T-helper 17 cell (primary cell): Measurements from ENCODE around the gene TPBGL. TPM values are rescaled to one million over a fixed set of nuclear protein-coding genes. Genes with fewer than 3 reads are reported as not detected.

Source experiments
- ATAC-seq: fragments of 150-1000 bp; cut with Tn5 transposase; 2 replicates; pipeline ENCODE4 v1.10.0; 2021; ENCODE audit warnings: mild to moderate bottlenecking, moderate library complexity
- DNase-seq, 3 donors: peaks; one replicate each; pipeline versions ENCODE4 v3.0.0 to v3.0.0-alpha.2; 2020 to 2021
- H3K9me3 ChIP-seq: one replicate; pipeline ENCODE4 v1.7.0; 2013; ENCODE audit warnings: low read length, mild to moderate bottlenecking; ENCODE audit not compliant: control insufficient read depth, poor library complexity, severe bottlenecking
- H3K27ac Mint-ChIP-seq: one replicate; pipeline ENCODE4 v1.8.0; 2022; ENCODE audit warnings: mild to moderate bottlenecking, moderate library complexity, mixed read lengths
- H3K27me3 Mint-ChIP-seq: one replicate; pipeline ENCODE4 v1.8.0; 2022; ENCODE audit warnings: mixed read lengths
- H3K36me3 Mint-ChIP-seq: one replicate; pipeline ENCODE4 v1.8.0; 2022; ENCODE audit warnings: low read depth, mixed read lengths
- H3K4me1 Mint-ChIP-seq: one replicate; pipeline ENCODE4 v1.8.0; 2022; ENCODE audit warnings: mild to moderate bottlenecking, mixed read lengths
- H3K4me3 Mint-ChIP-seq: one replicate; pipeline ENCODE4 v1.8.0; 2022; ENCODE audit warnings: mild to moderate bottlenecking, moderate library complexity, mixed read lengths
- total RNA-seq, 4 donors: library from RNA in 2 of 4; stranded (reverse) in 2 of 4; gene quantifications; one replicate each; pipeline ENCODE4 v1.2.3 and lab custom pipeline; 2022 to 2026

TPBGL gene
- total RNA-seq, 2 donors from 2014 or later, result 0.42 to 0.60 TPM

GRCh38 chr11:75264356-75264755 is 23.8 kb downstream of the TPBGL start:
- Mint-ChIP-seq H3K27me3 (no peaks in the 10 kb centered on the region), H3K4me1 (peaks cover 26% of the 10 kb centered on the region), H3K4me3 (no peak overlapping the region), H3K27ac (peak overlapping the region; percentile 59), H3K36me3 (no peaks in the 10 kb centered on the region)
- ATAC-seq, result no peak
- no peaks in the 10 kb centered on the region for H3K9me3 ChIP-seq
- no peak for DNase-seq

- DNase-seq, result no peak
- Mint-ChIP-seq H3K27me3 (no peaks in the 10 kb centered on the region), H3K27ac (peak overlapping the region; percentile 59), H3K4me1 (peaks cover 22% of the 10 kb centered on the region), H3K36me3 (no peaks in the 10 kb centered on the region), H3K4me3 (no peak overlapping the region)
- ATAC-seq, result no peak
- H3K9me3 ChIP-seq, result no peaks in the 10 kb centered on the region
Observed at GRCh38 chr11:75264971-75265370, 24.4 kb downstream of the TPBGL start.

GRCh38 chr11:75265851-75266531 is 25.4 kb downstream of the TPBGL start:
- no peak overlapping the region for H3K4me3 Mint-ChIP-seq
- no peaks in the 10 kb centered on the region for H3K27me3 Mint-ChIP-seq
- no peaks in the 10 kb centered on the region for H3K9me3 ChIP-seq
- H3K36me3 Mint-ChIP-seq, result no peaks in the 10 kb centered on the region
- DNase-seq (no peak), ATAC-seq (no peak)
- H3K27ac Mint-ChIP-seq, result no peak overlapping the region
- H3K4me1 Mint-ChIP-seq, result peaks cover 21% of the 10 kb centered on the region

- ATAC-seq, result no peak
- H3K36me3 Mint-ChIP-seq, result peaks cover 2% of the 10 kb centered on the region
- H3K27me3 Mint-ChIP-seq, result no peaks in the 10 kb centered on the region
- no peak for DNase-seq
- H3K9me3 ChIP-seq, result no peaks in the 10 kb centered on the region
- H3K4me1 Mint-ChIP-seq, result peaks cover 15% of the 10 kb centered on the region
- no peak overlapping the region for H3K4me3 Mint-ChIP-seq
- H3K27ac Mint-ChIP-seq, result peak overlapping the region; percentile 83
Observed at GRCh38 chr11:75267171-75267970, 26.8 kb downstream of the TPBGL start.

- no peak for DNase-seq
- H3K4me1 Mint-ChIP-seq, result peaks cover 14% of the 10 kb centered on the region
- no peak for ATAC-seq
- no peak overlapping the region for H3K4me3 Mint-ChIP-seq
- H3K27ac Mint-ChIP-seq, result no peak overlapping the region
- H3K9me3 ChIP-seq, result no peaks in the 10 kb centered on the region
- peaks cover 2% of the 10 kb centered on the region for H3K36me3 Mint-ChIP-seq
- no peaks in the 10 kb centered on the region for H3K27me3 Mint-ChIP-seq
Observed at GRCh38 chr11:75268626-75269366, 28.2 kb downstream of the TPBGL start.

- no peaks in the 10 kb centered on the region for H3K27me3 Mint-ChIP-seq
- H3K9me3 ChIP-seq, result no peaks in the 10 kb centered on the region
- no peak for ATAC-seq
- peaks cover 2% of the 10 kb centered on the region for H3K36me3 Mint-ChIP-seq
- H3K4me3 Mint-ChIP-seq, result no peak overlapping the region
- DNase-seq, result no peak
- no peak overlapping the region for H3K27ac Mint-ChIP-seq
- H3K4me1 Mint-ChIP-seq, result peaks cover 9% of the 10 kb centered on the region
Observed at GRCh38 chr11:75269367-75269660, 28.7 kb downstream of the TPBGL start.

- H3K4me1 Mint-ChIP-seq, result peaks cover 5% of the 10 kb centered on the region
- no peak overlapping the region for H3K4me3 Mint-ChIP-seq
- no peak overlapping the region for H3K27ac Mint-ChIP-seq
- H3K36me3 Mint-ChIP-seq, result peaks cover 2% of the 10 kb centered on the region
- no peaks in the 10 kb centered on the region for H3K27me3 Mint-ChIP-seq
- DNase-seq (no peak), ATAC-seq (no peak)
- H3K9me3 ChIP-seq, result no peaks in the 10 kb centered on the region
Observed at GRCh38 chr11:75269896-75270295, 29.3 kb downstream of the TPBGL start.

GRCh38 chr11:75270896-75271418 is 30.4 kb downstream of the TPBGL start:
- Mint-ChIP-seq H3K27ac (peak overlapping the region; percentile 91), H3K27me3 (no peaks in the 10 kb centered on the region), H3K4me1 (peaks cover 12% of the 10 kb centered on the region), H3K36me3 (peaks cover 4% of the 10 kb centered on the region), H3K4me3 (peak overlapping the region; percentile 61)
- H3K9me3 ChIP-seq, result no peaks in the 10 kb centered on the region
- no peak for ATAC-seq
- no peak for DNase-seq

- no peak for ATAC-seq
- H3K4me1 Mint-ChIP-seq, result peaks cover 19% of the 10 kb centered on the region
- no peak for DNase-seq
- H3K9me3 ChIP-seq, result no peaks in the 10 kb centered on the region
- H3K36me3 Mint-ChIP-seq, result peaks cover 4% of the 10 kb centered on the region
- H3K27me3 Mint-ChIP-seq, result no peaks in the 10 kb centered on the region
- H3K27ac Mint-ChIP-seq, result peak overlapping the region; percentile 91
- H3K4me3 Mint-ChIP-seq, result peak overlapping the region; percentile 61
Observed at GRCh38 chr11:75271730-75272129, 31.2 kb downstream of the TPBGL start.

GRCh38 chr11:75272391-75272790 is 31.8 kb downstream of the TPBGL start:
- peak overlapping the region; percentile 50 for H3K4me3 Mint-ChIP-seq
- ATAC-seq (no peak), DNase-seq (no peak)
- peaks cover 22% of the 10 kb centered on the region for H3K4me1 Mint-ChIP-seq
- peaks cover 7% of the 10 kb centered on the region for H3K36me3 Mint-ChIP-seq
- H3K27ac Mint-ChIP-seq, result peak overlapping the region; percentile 21
- no peaks in the 10 kb centered on the region for H3K27me3 Mint-ChIP-seq
- H3K9me3 ChIP-seq, result no peaks in the 10 kb centered on the region

- H3K9me3 ChIP-seq, result no peaks in the 10 kb centered on the region
- no peak overlapping the region for H3K4me3 Mint-ChIP-seq
- H3K36me3 Mint-ChIP-seq, result peaks cover 9% of the 10 kb centered on the region
- H3K4me1 Mint-ChIP-seq, result peaks cover 27% of the 10 kb centered on the region
- no peaks in the 10 kb centered on the region for H3K27me3 Mint-ChIP-seq
- peak overlapping the region; percentile 77 for H3K27ac Mint-ChIP-seq
- DNase-seq (no peak), ATAC-seq (no peak)
Observed at GRCh38 chr11:75272821-75273301, 32.3 kb downstream of the TPBGL start.

- no peak overlapping the region for H3K4me3 Mint-ChIP-seq
Observed at GRCh38 chr11:75273411-75274391, 33.1 kb downstream of the TPBGL start.

More at GRCh38 chr11:75273411-75274391, 33.1 kb downstream of the TPBGL start:
- Mint-ChIP-seq H3K27me3 (no peaks in the 10 kb centered on the region), H3K36me3 (peaks cover 9% of the 10 kb centered on the region), H3K4me1 (peaks cover 29% of the 10 kb centered on the region), H3K27ac (peak overlapping the region; percentile 77)
- DNase-seq (peak in 1 of 3 donors; percentile 5), ATAC-seq (no peak)
- no peaks in the 10 kb centered on the region for H3K9me3 ChIP-seq
